ENCODE results near the gene ACKR3.

Gene ACKR3

DNA sequence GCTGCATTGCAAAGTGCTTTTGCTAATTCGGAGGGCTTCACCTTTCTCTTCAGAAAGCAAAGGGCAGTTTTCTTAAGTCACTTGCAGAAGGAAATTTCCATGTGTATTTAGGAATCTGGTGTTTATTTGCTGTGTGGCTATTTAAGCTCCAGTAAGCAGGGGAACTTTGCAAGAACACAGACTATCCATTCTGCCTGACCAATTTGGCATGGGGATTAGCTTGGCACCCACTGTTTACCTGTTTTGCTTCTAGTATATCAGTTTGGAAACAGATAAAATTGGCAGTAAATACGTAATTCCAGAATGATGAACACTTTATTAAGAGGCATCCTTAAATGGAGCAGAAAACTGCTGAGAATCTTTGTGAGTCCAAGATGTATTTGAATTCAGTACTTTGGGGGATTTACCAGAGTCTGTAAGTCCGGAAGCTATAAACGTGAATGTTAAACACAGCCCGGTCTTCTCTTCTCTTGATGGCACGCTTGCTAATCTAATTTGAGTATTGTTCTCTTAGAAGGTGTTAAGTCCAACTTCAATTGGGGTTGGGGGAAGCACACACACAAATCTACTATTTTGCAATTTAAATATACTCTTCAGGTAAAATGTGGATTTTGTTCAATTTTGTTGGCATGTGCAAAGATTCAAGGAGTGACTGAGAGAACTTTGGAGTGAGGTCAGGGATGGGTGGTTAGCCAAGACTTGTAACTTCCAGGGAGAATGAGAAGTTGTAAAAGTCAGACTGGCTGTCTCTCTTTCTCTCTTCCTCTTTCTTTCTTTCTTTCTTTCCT lies 650 bp downstream of the ACKR3 start:
- DNase-seq: no peak

DNA sequence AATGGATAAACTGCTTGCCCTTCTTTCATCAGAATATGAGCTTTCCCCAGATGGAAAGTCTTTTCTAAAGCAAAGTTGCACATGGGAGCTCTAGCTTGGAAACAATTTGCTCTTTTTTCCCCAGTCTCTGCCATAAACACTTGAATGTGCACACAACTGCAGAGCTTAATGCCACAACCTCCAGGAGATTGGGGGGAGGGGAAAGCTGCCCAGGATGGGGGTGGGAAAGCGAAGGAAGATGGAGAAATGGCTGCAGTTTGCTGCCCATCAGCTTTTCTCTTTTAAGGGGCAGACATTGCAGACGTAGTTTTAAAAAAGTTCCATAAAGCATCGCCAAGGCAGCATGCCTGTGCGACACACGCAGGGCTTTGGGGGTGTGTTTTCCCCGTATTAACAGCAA lies 1.5 kb downstream of the ACKR3 start:
- DNase-seq: no peak

DNA sequence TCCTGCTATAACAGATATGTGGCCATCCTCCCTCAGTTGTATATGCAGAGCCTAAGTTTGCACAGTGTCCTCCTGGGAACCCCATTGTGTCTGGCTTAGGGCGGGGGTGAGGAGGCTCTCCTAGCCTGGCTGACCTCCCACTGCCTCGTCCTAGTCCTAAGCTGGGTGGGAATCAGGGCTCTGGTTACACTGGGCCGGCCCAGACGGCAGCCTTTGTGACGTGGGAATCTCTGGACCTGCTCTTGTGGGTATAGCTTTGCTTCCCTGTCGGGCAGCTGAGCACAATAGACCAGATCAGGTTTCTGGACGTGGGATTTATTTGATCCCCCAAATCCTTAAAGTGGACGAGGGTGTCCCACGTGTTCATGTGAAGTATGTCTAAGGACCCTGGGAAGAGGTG lies 2.9 kb downstream of the ACKR3 start:
- no peak for DNase-seq

DNA sequence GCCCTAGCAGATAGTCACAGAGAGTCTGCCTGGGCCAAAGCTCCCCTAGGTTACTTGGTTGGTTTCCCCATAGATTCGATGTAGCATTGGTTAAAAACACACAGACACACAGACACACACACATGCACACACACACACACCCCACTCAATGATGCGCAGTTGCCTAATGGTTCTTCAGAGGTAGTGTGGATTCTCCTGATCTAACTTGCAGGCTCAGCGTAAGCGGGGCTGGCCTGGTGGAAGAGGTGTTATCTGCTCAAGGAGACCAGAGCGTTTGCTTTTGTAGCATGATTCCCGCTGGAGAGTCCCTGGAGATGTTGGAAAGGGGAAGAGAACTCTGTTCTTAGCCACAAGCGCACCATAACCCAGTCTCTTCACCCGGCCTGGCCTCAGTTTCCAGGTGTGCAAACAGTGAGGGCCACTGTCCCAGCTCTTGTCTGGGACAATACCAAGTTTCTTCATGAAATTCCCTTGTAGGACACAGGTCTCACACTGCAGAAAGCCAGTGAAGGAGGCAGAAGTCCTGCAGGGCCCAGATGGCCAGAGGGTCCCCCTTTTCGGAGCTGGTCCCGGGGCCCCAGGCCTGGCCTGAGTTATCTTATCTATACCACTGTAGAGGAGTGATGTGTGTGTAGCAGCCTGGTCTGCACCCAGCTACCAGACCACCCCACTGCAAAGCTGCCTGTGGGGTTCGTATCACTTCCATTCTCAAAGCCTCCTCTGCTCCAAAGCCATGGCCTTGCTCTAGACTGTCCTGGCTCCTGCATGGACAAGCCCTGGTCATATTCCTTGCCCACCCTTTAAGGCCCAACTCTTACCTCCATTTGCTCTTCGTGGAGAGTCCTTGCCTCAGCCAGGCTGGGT lies 3.7 kb downstream of the ACKR3 start:
- no peak for DNase-seq

DNA sequence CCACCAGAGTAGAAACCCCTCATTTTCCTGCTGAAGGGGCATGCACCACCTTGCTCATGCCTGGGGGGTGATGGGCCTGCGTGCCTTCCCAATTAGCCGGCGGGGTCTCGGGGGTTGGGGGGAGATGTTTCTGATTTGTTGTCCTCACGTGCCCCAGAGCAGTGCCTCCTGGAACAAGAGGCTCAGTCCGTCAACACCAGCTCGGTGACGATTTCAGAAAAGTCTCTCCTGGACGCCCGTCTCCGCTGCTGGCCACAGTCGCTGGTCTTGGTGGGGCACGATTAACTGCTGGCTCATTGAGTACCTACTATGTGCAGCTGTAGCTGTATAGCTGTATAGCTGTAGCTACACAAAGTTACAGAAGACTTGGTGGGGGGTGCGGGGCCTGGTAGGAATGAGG lies 4.4 kb downstream of the ACKR3 start:
- DNase-seq: no peak

DNA sequence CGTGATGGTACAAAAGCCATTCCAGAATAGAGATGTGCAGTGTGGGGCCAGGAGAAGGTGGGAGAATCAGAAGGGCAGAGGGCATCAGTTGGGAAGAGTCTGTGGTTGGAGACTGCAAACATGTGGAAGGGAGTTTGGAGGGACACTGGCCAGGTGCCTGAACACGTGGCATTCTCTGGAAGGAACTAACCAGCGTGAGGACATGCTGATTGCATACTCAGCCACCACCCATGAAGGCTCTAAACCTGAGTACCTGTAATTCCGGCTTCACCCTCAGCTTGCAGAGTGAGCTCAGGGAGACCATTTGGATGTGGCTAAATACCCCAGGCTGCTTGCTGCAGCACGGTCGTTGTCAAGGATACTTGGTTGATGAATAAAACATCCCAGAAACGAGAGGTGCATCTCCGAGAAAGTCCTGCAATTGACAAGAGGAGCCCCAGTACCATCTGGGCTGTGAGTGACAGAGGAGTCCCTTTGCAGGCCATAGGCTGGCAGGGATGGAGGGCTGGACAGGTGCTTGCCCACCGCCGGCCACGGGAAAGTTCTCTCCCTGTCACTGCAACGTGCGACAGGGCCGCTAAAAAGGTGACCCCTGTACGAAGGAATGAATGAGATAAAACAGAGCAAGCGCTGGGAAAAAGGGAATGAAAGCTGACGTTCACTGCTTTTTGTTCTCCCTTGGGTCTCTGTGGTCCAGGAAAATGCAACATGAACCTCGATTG lies 5.0 kb downstream of the ACKR3 start:
- DNase-seq: no peak

DNA sequence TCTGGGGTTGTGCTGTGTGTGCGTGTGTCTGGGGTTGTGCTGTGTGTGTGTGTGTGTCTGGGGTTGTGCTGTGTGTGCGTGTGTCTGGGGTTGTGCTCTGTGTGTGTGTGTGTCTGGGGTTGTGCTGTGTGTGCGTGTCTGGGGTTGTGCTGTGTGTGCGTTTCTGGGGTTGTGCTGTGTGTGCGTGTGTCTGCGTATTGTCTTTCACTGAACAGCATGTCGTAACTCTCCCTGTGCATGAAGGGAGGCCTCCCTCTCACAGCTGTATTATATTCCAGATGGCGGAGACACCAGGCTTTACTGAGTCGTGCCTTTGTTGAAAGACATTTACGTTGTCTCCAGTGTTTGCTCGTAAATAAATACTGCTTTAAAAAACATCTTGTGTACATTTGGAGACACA lies 5.9 kb downstream of the ACKR3 start:
- peak; percentile 32 for DNase-seq

DNA sequence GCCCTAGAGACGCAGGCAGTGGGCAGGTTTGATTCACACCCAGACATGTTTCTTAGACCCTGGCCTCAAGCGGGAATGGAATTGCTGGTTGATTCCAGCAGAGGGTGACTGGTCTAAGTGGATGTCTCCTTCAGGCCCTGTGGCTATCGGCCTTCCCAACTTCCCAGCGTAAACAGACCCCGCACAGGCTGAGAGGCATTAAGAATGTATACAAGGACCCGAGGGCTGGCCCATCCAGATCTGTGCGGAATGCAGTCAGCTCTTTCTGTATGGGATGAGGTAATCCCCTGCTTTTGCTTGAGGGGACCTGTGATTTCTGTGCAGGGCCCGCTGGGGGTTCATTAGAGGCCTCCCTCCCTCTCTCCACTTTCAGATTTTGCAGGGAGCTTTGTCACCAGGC lies 6.5 kb downstream of the ACKR3 start:
- DNase-seq: peak; percentile 56

DNA sequence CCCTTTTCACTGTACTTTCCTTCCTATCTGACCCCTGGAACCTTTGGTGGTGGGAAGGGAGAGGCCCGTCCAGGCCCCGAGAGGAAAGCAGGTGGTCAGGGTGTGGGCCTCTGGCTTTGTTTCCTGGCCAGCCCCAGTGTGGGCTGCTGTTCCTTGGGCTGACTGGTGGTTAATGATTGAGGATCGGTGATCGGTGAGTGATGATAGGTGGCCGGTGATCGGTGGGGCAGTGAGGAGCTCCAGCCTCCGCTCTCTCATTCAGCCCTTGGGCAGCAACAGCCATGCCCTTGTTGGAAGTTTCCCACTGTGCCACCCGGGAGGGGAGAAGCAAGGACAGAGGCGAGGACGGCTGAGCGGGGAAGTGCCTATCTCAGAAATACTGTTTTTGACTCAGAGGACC lies 7.3 kb downstream of the ACKR3 start:
- DNase-seq: no peak

DNA sequence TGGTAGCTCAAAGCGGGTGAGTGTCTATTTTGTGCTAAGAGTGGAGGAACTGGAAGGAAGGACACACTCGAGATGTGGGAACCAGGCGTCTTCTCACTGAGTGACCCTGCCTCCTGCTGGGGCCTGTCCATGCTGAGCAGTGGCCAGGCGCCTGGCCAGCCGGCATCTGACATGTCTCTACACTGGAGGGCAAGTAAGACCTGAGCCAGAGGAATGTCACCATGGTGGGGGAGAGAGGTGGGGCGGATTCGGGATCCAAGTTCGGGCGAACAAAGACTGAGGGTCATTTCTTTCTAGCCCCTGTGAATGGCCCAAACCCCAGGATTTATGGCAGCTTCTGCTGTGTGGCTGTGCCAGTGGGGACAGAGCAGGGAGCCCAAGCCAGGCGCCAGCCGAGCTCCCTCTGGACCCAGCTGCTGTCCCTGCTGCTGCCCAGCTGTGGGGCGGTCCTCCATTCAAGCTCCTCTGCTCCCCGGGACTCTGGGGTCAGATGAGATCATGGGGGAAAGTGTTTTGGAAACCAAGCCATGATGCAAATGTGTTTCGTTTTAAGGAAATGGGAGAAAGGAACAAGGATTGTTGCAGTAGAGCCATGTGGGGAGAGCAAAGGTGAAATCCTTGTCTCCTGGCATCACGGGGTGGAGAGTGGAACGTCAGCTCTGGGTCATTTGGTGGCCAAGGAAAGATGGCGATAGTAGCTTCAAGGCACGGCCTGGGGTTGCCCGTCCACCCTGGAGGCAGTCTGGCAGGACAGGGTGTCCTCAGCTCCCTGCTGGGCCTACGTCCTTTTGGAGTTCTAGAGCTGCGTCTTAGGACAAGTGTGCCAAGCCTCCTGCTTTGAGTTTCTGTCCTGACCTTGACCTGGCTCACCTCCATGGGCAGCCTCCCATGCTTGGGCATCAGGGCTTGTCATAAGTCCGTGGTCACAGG lies 8.1 kb downstream of the ACKR3 start:
- no peak for DNase-seq

DNA sequence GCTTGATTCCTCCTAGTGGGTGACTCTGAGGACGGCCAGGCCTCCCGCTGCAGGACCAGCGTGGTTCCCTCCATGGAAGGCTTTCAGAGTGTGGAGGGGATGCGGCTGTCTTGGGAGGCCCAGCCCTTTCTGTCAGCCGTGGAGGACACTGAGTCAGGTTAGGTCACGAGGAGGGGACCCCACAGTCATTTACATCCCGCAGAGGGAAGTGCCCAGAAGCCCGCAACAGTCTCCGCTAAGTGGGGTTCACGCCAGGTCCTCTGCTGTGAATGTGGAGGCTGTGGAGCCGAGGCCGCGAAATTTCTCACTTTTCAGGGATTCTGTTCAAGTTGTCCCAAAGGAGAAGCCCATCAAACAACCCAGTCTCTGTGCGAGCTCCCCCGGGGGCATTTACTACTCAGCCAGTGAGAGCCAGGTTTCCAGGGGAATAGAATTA lies 8.8 kb downstream of the ACKR3 start:
- DNase-seq: no peak

DNA sequence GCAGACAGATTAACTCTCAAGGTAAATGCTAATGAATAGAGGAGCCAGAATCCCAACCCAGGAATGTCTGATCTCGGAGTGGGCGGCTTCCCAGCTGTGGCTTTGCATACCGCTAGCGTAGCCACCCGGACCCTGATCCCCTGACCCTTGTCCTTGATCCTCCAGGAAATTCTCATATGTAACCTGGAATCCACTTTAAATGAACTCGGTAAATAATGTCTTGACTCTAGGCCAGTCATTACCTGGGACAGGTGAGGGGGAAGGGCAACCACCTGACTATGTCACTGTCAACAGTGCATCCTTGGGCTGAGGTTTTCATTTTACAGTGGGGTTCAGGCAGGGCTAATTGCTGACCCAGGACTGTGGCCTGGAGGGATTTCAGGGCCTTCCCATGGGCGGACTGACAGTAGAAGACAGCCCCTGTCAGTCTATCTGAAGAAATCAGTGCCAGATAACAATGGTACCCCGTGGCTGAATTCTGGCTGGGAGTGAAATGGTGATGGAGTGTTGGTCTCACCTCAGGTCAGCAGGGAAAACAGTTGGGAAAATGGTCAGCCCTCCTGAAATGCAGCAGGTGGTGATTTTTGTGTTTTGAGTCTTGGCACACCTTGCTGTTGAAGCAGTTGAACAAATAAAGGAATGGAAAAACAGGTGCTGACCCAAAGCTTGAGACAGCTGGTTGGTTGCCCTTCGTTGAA lies 9.6 kb downstream of the ACKR3 start:
- no peak for DNase-seq

DNA sequence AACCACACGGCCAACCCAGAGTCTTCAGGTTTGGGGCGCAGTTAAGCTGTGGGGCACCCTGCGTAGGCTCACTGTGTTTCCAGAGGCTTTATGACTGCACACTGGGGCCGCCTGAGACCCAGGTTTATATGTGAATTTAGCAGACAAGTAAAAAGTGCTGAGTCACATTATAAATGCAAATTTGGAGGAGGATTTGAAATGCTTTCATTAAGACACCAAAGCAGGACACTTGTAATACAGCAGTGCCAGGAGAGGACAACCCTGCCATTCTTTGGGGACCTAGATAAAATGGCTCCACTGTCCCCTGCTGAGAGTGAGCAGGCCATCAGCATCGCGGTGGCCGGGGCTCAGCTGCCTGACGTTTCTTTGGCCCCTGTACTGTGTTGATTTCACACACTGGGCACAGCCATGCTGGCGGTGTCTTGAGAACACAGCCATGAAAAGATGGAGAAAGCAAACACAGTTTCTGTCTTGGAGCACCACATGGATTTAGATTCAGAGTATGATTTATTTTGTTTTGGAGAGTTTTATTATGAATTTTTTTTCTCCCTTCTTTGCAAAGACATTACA lies 10.2 kb downstream of the ACKR3 start:
- no peak for DNase-seq

DNA sequence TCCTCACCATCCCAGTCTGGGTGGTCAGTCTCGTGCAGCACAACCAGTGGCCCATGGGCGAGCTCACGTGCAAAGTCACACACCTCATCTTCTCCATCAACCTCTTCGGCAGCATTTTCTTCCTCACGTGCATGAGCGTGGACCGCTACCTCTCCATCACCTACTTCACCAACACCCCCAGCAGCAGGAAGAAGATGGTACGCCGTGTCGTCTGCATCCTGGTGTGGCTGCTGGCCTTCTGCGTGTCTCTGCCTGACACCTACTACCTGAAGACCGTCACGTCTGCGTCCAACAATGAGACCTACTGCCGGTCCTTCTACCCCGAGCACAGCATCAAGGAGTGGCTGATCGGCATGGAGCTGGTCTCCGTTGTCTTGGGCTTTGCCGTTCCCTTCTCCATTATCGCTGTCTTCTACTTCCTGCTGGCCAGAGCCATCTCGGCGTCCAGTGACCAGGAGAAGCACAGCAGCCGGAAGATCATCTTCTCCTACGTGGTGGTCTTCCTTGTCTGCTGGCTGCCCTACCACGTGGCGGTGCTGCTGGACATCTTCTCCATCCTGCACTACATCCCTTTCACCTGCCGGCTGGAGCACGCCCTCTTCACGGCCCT lies 11.2 kb downstream of the ACKR3 start:
- no peak for DNase-seq

DNA sequence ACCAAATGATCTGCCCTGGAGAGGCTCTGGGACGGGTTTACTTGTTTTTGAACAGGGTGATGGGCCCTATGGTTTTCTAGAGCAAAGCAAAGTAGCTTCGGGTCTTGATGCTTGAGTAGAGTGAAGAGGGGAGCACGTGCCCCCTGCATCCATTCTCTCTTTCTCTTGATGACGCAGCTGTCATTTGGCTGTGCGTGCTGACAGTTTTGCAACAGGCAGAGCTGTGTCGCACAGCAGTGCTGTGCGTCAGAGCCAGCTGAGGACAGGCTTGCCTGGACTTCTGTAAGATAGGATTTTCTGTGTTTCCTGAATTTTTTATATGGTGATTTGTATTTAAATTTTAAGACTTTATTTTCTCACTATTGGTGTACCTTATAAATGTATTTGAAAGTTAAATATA lies 11.9 kb downstream of the ACKR3 start:
- no peak for DNase-seq

DNA sequence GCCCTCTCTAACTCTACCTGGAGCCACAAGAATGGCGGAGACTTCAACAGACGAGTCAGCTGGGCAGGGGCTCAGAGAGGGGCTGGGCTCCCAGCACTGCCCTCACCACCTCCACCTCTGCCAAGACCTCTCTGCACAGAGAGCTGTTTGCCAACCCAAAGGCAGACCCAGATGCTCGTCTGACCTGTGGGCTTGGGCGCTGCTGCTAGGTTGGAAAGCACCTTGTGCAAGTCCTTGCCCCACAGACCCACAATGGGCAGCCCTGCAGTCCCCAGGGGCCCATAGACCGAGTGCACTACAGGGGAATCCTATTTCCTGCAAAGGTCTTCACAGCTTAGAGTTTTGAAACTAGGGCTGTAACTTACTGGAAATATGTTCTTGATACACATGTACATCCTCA lies 13.3 kb downstream of the ACKR3 start:
- no peak for DNase-seq

DNA sequence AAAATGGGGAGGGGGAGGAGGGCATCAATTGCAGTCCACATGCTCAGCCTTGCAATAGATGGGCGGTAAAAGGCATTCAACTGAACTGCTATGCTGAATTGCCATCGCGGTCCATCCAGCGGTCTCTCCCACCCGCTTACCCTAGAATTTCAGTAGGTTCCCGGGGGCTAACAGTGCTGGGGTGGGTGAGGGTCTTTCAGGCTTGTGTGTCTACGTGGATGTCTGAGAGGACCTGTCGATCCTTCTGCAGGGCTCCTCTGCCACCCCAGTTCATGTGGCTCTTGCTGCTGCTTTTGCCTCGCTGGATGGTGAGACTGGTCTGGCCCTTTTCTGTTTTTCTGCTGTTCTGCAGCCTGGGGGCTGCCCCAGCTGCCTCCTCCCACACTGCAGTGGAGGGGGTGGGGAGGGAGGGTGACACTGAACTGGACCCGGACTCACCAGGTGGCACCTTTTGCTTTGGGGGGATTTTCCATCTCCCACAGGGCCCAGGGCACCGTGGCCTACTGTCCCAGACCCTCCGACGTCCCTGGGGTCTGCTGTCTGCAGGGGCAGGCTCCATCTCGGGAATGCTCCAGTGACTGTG lies 14.1 kb downstream of the ACKR3 start:
- DNase-seq: no peak

DNA sequence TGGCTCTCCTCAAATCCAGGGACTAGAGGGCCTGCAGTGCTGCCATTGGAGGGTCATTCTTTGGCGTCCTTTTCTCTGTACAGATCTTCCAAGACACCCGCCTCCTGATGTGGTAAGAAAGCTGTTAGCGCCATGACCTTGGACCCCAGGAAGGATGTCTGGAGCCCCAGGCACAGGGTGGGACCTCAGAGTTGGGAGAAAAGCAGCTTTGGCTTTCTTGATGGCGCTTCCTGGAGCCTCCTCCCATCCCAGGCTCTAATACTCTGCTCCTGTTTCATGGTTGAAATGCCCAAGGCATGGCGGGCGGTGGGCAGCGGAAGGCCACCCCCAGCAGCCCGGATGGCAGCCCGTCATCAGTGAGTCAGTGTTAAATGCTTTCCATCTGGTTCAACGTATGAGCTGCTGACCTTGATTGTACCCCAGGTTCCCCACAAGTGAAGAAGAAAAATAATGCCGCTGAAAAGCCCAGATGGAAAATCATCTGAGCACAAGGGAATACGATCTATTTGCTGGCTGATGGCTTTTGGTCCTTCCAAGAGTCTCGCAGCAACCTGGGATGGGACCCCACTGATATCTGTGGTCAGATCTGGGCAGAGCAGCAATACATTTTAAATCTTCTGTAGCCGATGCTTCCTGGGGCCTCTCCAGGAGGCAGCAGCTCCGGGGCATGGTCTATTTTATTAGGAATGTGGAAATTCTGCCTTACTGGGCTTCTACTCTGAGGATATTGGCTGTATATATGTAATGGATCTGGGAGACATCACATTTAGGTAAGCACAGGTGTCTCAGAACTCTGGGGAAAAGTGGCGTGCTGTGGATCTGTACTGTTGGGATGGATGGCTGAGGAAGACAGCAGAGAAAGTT lies 15.1 kb downstream of the ACKR3 start:
- no peak for DNase-seq

DNA sequence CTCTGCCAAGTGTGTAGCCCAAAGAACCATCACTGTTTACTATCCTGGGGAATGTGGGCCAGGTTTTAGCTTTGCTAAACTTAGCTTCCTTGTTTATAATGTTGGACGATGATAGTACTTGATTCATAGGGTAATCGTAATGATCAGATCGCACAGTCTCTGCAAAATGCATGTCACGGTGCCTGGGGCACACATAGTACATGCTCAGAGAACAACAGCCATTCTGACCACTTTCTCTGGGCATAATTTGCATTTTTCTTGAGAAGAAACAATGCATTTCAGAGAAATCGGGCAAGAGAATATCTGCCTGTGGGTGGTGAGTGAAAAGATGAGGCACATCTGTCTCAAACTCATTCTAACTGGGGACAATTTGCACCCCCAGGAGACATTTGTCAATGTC lies 16.3 kb downstream of the ACKR3 start:
- no peak for DNase-seq
